K562 (cell line): ENCODE results near the gene AJUBA.
"Not testable (repeated sequence)": the region's sequence is repeated elsewhere in the genome, so short reads cannot be mapped to it uniquely, and the experiment has no call there.

Source experiments
- CTCF ChIP-seq, 3 experiments: IDR thresholded peaks in 2 of 3; conservative IDR thresholded peaks in 1 of 3; 2 replicates each; pipeline ENCODE4 v1.5.1; 2011 to 2012; ENCODE audit warnings: low read length in 3 of 3, mild to moderate bottlenecking in 3 of 3, control low read depth in 2 of 3, improper control_type of control experiment in 1 of 3, inconsistent platforms in 1 of 3, low read depth in 1 of 3, mixed read lengths in 1 of 3, moderate library complexity in 1 of 3; ENCODE audit not compliant: insufficient read depth in 2 of 3
- HNRNPUL1 ChIP-seq: fragments of 200-400 bp; formaldehyde crosslinking; IDR thresholded peaks from 2 replicates; pipeline ENCODE4 v1.6.1; 2017; ENCODE audit warnings: low read length
- POLR2AphosphoS2 ChIP-seq: IDR thresholded peaks from 2 replicates; pipeline ENCODE4 v1.6.1; 2012; ENCODE audit warnings: low read length, improper control_type of control experiment
- SMARCB1 ChIP-seq: IDR thresholded peaks from 2 replicates; pipeline ENCODE4 v1.6.1; 2011; ENCODE audit warnings: improper control_type of control experiment, low read depth; ENCODE audit not compliant: insufficient read length
- SOX6 ChIP-seq: fragments of 450-650 bp; IDR thresholded peaks from 2 replicates; pipeline ENCODE4 v1.6.1; 2014; ENCODE audit warnings: mild to moderate bottlenecking
- ZNF398 ChIP-seq: fragments of 250-450 bp; sonication (Bioruptor Pico); IDR thresholded peaks from 2 replicates; pipeline ENCODE4 v1.8.0; 2021; ENCODE audit warnings: moderate library complexity, mild to moderate bottlenecking, inconsistent platforms
- ZNF512 ChIP-seq: IDR thresholded peaks from 2 replicates; pipeline ENCODE4 v1.6.1; 2016; ENCODE audit warnings: missing genetic modification characterization, missing compliant biosample characterization

GRCh38 chr14:23013749-23014054 is 31.4 kb upstream of the AJUBA start:
- not testable (repeated sequence) for TF ChIP-seq CTCF (IDR thresholded peaks at IDR 0.05 in 2 of 3, conservative IDR thresholded peaks at IDR 0.05 in 1 of 3; ENCODE audit: insufficient read depth in 2 of 3, low read depth in 1 of 3, low read length in 3 of 3); ZNF512 (tag); HNRNPUL1; SOX6; SMARCB1; ZNF398 (CRISPR knock-in tag); POLR2AphosphoS2
